RWPE2 (cell line): ENCODE data around the gene FKBP15.
"Not testable (repeated sequence)": the region's sequence is repeated elsewhere in the genome, so short reads cannot be mapped to it uniquely, and the experiment has no call there.

ENCODE experiments used
- ATAC-seq: fragments of 200-7000 bp; cut with Tn5 transposase; 3 replicates; pipeline ENCODE4 v1.9.1; 2021; ENCODE audit warnings: low read depth
- DNase-seq: peaks from one replicate; pipeline ENCODE4 v3.0.0-alpha.2; 2020; ENCODE audit warnings: low spot score
- H3K27ac ChIP-seq: fragments of 450-650 bp; 2 replicates; pipeline ENCODE4 v1.5.1; 2017; ENCODE audit warnings: mild to moderate bottlenecking; ENCODE audit not compliant: poor library complexity, severe bottlenecking
- H3K27me3 ChIP-seq: fragments of 250-450 bp; sonication (Bioruptor Pico); 2 replicates; pipeline ENCODE4 v1.5.1; 2021; ENCODE audit warnings: mild to moderate bottlenecking, moderate library complexity; ENCODE audit not compliant: insufficient read depth, poor library complexity, severe bottlenecking
- H3K36me3 ChIP-seq: fragments of 250-450 bp; sonication (Bioruptor Pico); 2 replicates; pipeline ENCODE4 v1.5.1; 2020; ENCODE audit warnings: low read depth, mild to moderate bottlenecking, moderate library complexity
- H3K4me1 ChIP-seq: fragments of 250-450 bp; sonication (Bioruptor Pico); 2 replicates; pipeline ENCODE4 v1.5.1; 2021; ENCODE audit warnings: mild to moderate bottlenecking, moderate library complexity; ENCODE audit not compliant: insufficient read depth, poor library complexity, severe bottlenecking
- H3K4me3 ChIP-seq: fragments of 250-450 bp; sonication (Bioruptor Pico); 2 replicates; pipeline ENCODE4 v1.5.1; 2021; ENCODE audit warnings: mild to moderate bottlenecking, moderate library complexity; ENCODE audit not compliant: severe bottlenecking
- H3K9me3 ChIP-seq: fragments of 250-450 bp; sonication (Bioruptor Pico); 2 replicates; pipeline ENCODE4 v1.5.1; 2021; ENCODE audit warnings: mild to moderate bottlenecking, moderate library complexity; ENCODE audit not compliant: severe bottlenecking
- TF ChIP-seq, protein P1 (sequence below): fragments of 450-650 bp; IDR thresholded peaks from one replicate; pipeline ENCODE4 v1.5.1; 2017; ENCODE audit warnings: mild to moderate bottlenecking, moderate library complexity; ENCODE audit not compliant: poor library complexity, severe bottlenecking

Gene FKBP15

DNA sequence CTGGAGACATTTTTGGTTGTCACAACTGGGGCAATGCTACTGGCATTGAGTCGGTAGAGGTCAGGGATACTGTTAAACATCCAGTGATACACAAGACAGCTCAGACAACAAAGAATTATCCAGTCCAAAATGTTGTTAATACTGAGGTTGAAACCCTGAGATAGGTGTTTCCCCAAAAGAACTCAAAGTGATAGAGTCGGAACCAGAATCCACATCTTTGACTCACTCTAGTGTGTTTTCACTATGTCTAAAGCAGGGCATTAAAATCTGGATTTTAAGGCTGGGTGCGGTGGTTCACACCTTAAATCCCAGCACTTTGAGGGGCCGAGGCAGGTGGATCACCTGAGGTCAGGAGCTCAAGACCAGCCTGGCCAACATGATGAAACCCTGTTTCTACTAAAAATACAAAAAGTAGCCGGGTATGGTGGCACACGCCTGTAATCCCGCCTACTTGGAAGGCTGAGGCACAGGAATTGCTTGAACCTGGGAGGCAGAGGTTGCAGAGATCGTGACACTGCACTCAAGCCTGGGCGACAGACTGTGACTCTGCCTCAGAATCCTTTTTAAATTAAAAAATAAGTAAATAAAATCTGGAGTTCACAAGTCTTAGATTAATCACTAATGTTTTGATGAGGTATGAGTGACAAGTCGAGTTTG, 17.3 kb upstream of the FKBP15 start:
- H3K27me3 ChIP-seq: no peaks in the 10 kb centered on the region
- H3K4me3 ChIP-seq: no peak overlapping the region
- no peak for ATAC-seq
- H3K36me3 ChIP-seq: no peaks in the 10 kb centered on the region
- TF ChIP-seq, protein P1, sequence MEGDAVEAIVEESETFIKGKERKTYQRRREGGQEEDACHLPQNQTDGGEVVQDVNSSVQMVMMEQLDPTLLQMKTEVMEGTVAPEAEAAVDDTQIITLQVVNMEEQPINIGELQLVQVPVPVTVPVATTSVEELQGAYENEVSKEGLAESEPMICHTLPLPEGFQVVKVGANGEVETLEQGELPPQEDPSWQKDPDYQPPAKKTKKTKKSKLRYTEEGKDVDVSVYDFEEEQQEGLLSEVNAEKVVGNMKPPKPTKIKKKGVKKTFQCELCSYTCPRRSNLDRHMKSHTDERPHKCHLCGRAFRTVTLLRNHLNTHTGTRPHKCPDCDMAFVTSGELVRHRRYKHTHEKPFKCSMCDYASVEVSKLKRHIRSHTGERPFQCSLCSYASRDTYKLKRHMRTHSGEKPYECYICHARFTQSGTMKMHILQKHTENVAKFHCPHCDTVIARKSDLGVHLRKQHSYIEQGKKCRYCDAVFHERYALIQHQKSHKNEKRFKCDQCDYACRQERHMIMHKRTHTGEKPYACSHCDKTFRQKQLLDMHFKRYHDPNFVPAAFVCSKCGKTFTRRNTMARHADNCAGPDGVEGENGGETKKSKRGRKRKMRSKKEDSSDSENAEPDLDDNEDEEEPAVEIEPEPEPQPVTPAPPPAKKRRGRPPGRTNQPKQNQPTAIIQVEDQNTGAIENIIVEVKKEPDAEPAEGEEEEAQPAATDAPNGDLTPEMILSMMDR: no peak
- H3K4me1 ChIP-seq: no peaks in the 10 kb centered on the region
- no peak for DNase-seq
- H3K9me3 ChIP-seq: no peaks in the 10 kb centered on the region
- no peak overlapping the region for H3K27ac ChIP-seq

- Histone ChIP-seq H3K27me3 (no peaks in the 10 kb centered on the region), H3K9me3 (no peaks in the 10 kb centered on the region), H3K4me3 (no peak overlapping the region), H3K27ac (no peak overlapping the region), H3K4me1 (peaks cover 4% of the 10 kb centered on the region), H3K36me3 (no peaks in the 10 kb centered on the region)
- DNase-seq: no peak
- TF ChIP-seq, protein P1: no peak
- ATAC-seq: no peak
These were observed 15.9 kb upstream of the FKBP15 start for GRCh38 chr9:113237026-113237425.

GRCh38 chr9:113235701-113236255, 14.7 kb upstream of the FKBP15 start:
- not testable (repeated sequence) for DNase-seq, H3K27me3 ChIP-seq, H3K36me3 ChIP-seq, H3K9me3 ChIP-seq, ATAC-seq, H3K27ac ChIP-seq, H3K4me3 ChIP-seq, H3K4me1 ChIP-seq

DNA sequence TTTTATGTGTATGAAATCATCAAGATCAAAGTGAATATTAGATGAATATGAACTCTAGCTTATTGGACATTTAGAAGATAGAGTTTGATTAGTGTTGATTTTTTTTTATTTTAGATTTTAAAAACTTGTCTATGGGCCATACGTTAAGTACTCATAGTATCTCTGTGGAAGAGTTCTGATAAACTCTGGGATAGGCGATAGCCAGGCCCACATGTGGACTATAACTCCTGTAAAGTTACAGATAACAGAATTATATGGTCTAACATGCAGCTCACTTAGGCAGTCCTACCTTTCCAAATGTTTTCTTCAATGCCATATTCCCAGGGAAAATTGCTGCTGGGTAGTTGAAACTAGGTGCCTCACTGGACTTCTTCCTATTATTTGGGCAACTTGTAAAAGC, 10.6 kb upstream of the FKBP15 start:
- no peak for DNase-seq
- H3K36me3 ChIP-seq: peaks cover 5% of the 10 kb centered on the region
- TF ChIP-seq, protein P1: no peak
- H3K27ac ChIP-seq: no peak overlapping the region
- H3K27me3 ChIP-seq: no peaks in the 10 kb centered on the region
- no peak for ATAC-seq
- peaks cover 4% of the 10 kb centered on the region for H3K4me1 ChIP-seq
- no peaks in the 10 kb centered on the region for H3K9me3 ChIP-seq
- H3K4me3 ChIP-seq: no peak overlapping the region

- Histone ChIP-seq H3K4me3 (no peak overlapping the region), H3K36me3 (peaks cover 22% of the 10 kb centered on the region), H3K27ac (no peak overlapping the region), H3K9me3 (no peaks in the 10 kb centered on the region), H3K27me3 (no peaks in the 10 kb centered on the region), H3K4me1 (peaks cover 4% of the 10 kb centered on the region)
- no peak for ATAC-seq
- TF ChIP-seq, protein P1: no peak
- DNase-seq: no peak
These were observed 7.1 kb upstream of the FKBP15 start for GRCh38 chr9:113228130-113228665.
